HEK293 (cell line): ENCODE results near the gene MMP14.
"Not testable (repeated sequence)": the region's sequence is repeated elsewhere in the genome, so short reads cannot be mapped to it uniquely, and the experiment has no call there.

Experiments
- CTCF ChIA-PET: fragments of 350-600 bp; formaldehyde crosslinking; extraction: SDS; loops from one replicate; lab custom pipeline; 2021; ENCODE audit warnings: antibody characterized with exemption; lab: Yijun Ruan, JAX
- POLR2A ChIA-PET: fragments of 300-600 bp; formaldehyde crosslinking; extraction: SDS; loops from one replicate; lab custom pipeline; 2020; ENCODE audit warnings: antibody characterized with exemption, inconsistent platforms; lab: Yijun Ruan, JAX
- H3K27ac ChIP-seq: fragments of 200-500 bp; sonication (Bioruptor generic); 2 replicates; pipeline ENCODE4 v1.5.1; 2014; ENCODE audit warnings: low read depth, low read length, control low read depth, inconsistent platforms; ENCODE audit errors: extremely low read depth
- H3K36me3 ChIP-seq, 2 experiments: fragments of 200-500 bp in 1 of 2; sonication (Bioruptor generic) in 1 of 2; 1 replicate in 1 of 2; 2 replicates in 1 of 2; pipeline ENCODE4 v1.5.1; 2014 to 2017; ENCODE audit warnings: inconsistent platforms in 2 of 2, low read length in 2 of 2; ENCODE audit not compliant: control insufficient read depth in 2 of 2, insufficient read depth in 1 of 2
- H3K4me1 ChIP-seq: fragments of 200-500 bp; sonication (Bioruptor generic); 2 replicates; pipeline ENCODE4 v1.5.1; 2014; ENCODE audit warnings: mild to moderate bottlenecking, low read length, inconsistent platforms; ENCODE audit not compliant: control insufficient read depth, insufficient read depth
- H3K4me3 ChIP-seq: 2 replicates; pipeline ENCODE4 v1.5.1; 2011; ENCODE audit warnings: low read depth, mild to moderate bottlenecking, control low read depth, low read length, moderate library complexity
- H3K9me3 ChIP-seq: fragments of 200-500 bp; sonication (Bioruptor generic); 2 replicates; pipeline ENCODE4 v1.5.1; 2014; ENCODE audit warnings: low read depth, low read length, inconsistent platforms; ENCODE audit not compliant: control insufficient read depth, insufficient read depth
- OVOL3 ChIP-seq: fragments of 450-650 bp; formaldehyde crosslinking; IDR thresholded peaks from 2 replicates; pipeline ENCODE4 v1.5.1; 2016; ENCODE audit warnings: missing biosample characterization, missing genetic modification characterization
- RBAK ChIP-seq: fragments of 450-650 bp; formaldehyde crosslinking; IDR thresholded peaks from 2 replicates; pipeline ENCODE4 v1.5.1; 2016; ENCODE audit warnings: missing biosample characterization, missing genetic modification characterization
- SP7 ChIP-seq: fragments of 450-650 bp; formaldehyde crosslinking; IDR thresholded peaks from 2 replicates; pipeline ENCODE4 v1.5.1; 2016; ENCODE audit warnings: missing biosample characterization, missing genetic modification characterization
- TRIM28 ChIP-seq: IDR thresholded peaks from 2 replicates; pipeline ENCODE4 v1.6.1; 2011; ENCODE audit warnings: low read length, control low read depth, borderline replicate concordance
- ZBTB1 ChIP-seq: fragments of 450-650 bp; formaldehyde crosslinking; IDR thresholded peaks from 2 replicates; pipeline ENCODE4 v1.5.1; 2016; ENCODE audit warnings: missing biosample characterization, missing genetic modification characterization
- ZBTB20 ChIP-seq: fragments of 450-650 bp; formaldehyde crosslinking; IDR thresholded peaks from 2 replicates; pipeline ENCODE4 v1.5.1; 2016; ENCODE audit warnings: missing biosample characterization, missing genetic modification characterization
- ZFP3 ChIP-seq: fragments of 450-650 bp; formaldehyde crosslinking; IDR thresholded peaks from 2 replicates; pipeline ENCODE4 v1.5.1; 2016; ENCODE audit warnings: low read depth, missing biosample characterization, missing genetic modification characterization
- ZNF121 ChIP-seq: fragments of 450-650 bp; formaldehyde crosslinking; IDR thresholded peaks from 2 replicates; pipeline ENCODE4 v1.5.1; 2016; ENCODE audit warnings: missing biosample characterization, missing genetic modification characterization
- ZNF202 ChIP-seq: fragments of 450-650 bp; formaldehyde crosslinking; IDR thresholded peaks from 2 replicates; pipeline ENCODE4 v1.5.1; 2016; ENCODE audit warnings: missing biosample characterization, missing genetic modification characterization, borderline replicate concordance
- ZNF596 ChIP-seq: fragments of 450-650 bp; IDR thresholded peaks from 2 replicates; pipeline ENCODE4 v1.5.0; 2018; ENCODE audit warnings: missing biosample characterization, mild to moderate bottlenecking, missing genetic modification characterization, moderate library complexity
- ZNF610 ChIP-seq: fragments of 450-650 bp; formaldehyde crosslinking; IDR thresholded peaks from 2 replicates; pipeline ENCODE4 v1.5.1; 2016; ENCODE audit warnings: missing biosample characterization, missing genetic modification characterization, borderline replicate concordance
- ZNF670 ChIP-seq: fragments of 450-650 bp; formaldehyde crosslinking; IDR thresholded peaks from 2 replicates; pipeline ENCODE4 v1.5.1; 2016; ENCODE audit warnings: missing biosample characterization, missing genetic modification characterization, low read depth
- TF ChIP-seq, protein P1 (sequence below): fragments of 450-650 bp; formaldehyde crosslinking; IDR thresholded peaks from 2 replicates; pipeline ENCODE4 v1.5.1; 2016; ENCODE audit warnings: missing biosample characterization, missing genetic modification characterization
- TF ChIP-seq, protein P2 (sequence below): fragments of 450-650 bp; formaldehyde crosslinking; IDR thresholded peaks from 2 replicates; pipeline ENCODE4 v1.5.1; 2016; ENCODE audit warnings: missing biosample characterization, missing genetic modification characterization
- TF ChIP-seq, protein P3 (sequence below): fragments of 450-650 bp; formaldehyde crosslinking; IDR thresholded peaks from 2 replicates; pipeline ENCODE4; 2016; ENCODE audit warnings: missing biosample characterization, missing genetic modification characterization

The MMP14 gene

DNA sequence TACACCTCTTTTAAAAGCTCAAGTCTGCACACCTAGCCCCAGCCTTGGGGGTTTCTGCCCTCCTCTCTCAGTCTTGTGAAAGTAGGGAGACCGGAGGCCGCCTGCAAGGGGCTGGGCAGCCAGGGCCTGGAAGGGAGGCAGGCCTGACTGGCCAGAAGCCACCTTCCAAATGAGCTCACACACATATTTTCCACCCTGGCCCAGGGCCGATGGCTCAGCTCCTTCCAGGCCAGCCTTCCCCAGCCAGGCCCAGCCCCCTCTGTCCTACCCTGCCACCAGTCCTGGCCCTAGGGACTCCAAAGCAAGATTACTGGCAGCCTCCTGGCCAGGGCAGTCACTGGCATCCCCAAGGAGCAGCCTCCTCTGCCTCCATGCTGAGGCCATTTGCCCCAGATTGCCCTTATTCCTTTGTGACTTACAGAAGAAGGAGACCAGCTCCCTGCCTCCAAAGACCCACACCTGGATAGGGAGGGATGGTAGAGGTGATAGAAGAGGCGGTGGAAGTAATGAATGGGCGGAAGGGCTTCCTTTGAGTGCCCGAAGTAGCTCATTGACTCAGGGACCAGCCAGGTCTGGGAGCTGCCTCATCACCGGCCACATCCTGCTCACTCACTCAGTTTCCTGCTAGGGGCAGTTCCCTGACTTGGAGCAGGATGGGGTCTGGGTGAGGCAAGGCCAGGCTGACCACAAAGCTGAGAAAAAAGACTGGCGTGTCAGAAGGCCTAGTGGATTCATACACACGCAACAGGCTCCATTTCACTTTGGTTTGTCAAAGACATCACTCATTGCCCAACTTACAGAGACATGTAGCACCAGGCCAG lies 14.8 kb downstream of the MMP14 start:
- POLR2A ChIA-PET = interaction anchor here (0.7 to 1.4 kb wide), 3 partner anchors 10 to 26 kb away, joined by 3 to 5 read pairs (median 3); no protein-coding TSS in a partner anchor
- Histone ChIP-seq H3K36me3 (no peaks in the 10 kb centered on the region), H3K27ac (no peak overlapping the region), H3K4me3 (no peak overlapping the region), H3K9me3 (no peaks in the 10 kb centered on the region), H3K4me1 (no peaks in the 10 kb centered on the region)
- CTCF ChIA-PET = interaction anchor here (0.6 to 9.7 kb wide), 13 partner anchors 12 to 379 kb away, joined by 3 to 115 read pairs (median 7); partner anchors contain the start of genes MRPL52 and SLC7A7
- TF ChIP-seq ZBTB1 (tag by site-specific recombination) (no peak), RBAK (tag by site-specific recombination) (no peak), ZFP3 (tag by site-specific recombination) (no peak), ZNF202 (tag by site-specific recombination) (no peak), ZBTB20 (tag by site-specific recombination) (no peak), SP7 (tag by site-specific recombination) (no peak), ZNF121 (tag by site-specific recombination) (no peak)
- TF ChIP-seq, protein P1, sequence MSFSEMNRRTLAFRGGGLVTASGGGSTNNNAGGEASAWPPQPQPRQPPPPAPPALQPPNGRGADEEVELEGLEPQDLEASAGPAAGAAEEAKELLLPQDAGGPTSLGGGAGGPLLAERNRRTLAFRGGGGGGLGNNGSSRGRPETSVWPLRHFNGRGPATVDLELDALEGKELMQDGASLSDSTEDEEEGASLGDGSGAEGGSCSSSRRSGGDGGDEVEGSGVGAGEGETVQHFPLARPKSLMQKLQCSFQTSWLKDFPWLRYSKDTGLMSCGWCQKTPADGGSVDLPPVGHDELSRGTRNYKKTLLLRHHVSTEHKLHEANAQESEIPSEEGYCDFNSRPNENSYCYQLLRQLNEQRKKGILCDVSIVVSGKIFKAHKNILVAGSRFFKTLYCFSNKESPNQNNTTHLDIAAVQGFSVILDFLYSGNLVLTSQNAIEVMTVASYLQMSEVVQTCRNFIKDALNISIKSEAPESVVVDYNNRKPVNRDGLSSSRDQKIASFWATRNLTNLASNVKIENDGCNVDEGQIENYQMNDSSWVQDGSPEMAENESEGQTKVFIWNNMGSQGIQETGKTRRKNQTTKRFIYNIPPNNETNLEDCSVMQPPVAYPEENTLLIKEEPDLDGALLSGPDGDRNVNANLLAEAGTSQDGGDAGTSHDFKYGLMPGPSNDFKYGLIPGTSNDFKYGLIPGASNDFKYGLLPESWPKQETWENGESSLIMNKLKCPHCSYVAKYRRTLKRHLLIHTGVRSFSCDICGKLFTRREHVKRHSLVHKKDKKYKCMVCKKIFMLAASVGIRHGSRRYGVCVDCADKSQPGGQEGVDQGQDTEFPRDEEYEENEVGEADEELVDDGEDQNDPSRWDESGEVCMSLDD (tag by site-specific recombination) = no peak
- TF ChIP-seq, protein P2, sequence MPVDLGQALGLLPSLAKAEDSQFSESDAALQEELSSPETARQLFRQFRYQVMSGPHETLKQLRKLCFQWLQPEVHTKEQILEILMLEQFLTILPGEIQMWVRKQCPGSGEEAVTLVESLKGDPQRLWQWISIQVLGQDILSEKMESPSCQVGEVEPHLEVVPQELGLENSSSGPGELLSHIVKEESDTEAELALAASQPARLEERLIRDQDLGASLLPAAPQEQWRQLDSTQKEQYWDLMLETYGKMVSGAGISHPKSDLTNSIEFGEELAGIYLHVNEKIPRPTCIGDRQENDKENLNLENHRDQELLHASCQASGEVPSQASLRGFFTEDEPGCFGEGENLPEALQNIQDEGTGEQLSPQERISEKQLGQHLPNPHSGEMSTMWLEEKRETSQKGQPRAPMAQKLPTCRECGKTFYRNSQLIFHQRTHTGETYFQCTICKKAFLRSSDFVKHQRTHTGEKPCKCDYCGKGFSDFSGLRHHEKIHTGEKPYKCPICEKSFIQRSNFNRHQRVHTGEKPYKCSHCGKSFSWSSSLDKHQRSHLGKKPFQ (tag by site-specific recombination) = no peak

DNA sequence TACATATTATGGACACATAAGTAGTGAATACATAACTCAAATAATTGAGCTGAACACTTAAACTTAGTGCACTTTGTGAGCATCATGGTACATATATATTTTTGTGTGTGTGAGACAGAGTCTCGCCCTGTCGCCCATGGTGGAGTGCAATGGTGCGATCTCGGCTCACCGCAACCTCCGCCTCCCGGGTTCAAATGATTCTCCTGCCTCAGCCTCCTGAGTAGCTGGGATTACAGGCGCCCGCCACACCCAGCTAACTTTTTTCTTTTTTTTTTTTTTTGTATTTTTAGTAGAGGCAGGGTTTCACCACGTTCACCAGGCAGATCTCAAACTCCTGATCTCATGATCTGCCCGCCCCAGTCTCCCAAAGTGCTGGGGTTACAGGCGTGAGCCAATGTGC lies 15.8 kb downstream of the MMP14 start:
- H3K27ac ChIP-seq, H3K4me1 ChIP-seq, H3K4me3 ChIP-seq, H3K36me3 ChIP-seq, H3K9me3 ChIP-seq: not testable (repeated sequence)
- POLR2A ChIA-PET = interaction anchor here (0.6 kb wide), 1 partner anchor 857 kb away, joined by 4 read pairs; no protein-coding TSS in a partner anchor
- CTCF ChIA-PET = interaction anchor here (0.6 to 9.7 kb wide), 39 partner anchors 9 to 516 kb away, joined by 3 to 115 read pairs (median 6); partner anchors contain the start of genes MMP14, MRPL52, OR6J1 and OXA1L

DNA sequence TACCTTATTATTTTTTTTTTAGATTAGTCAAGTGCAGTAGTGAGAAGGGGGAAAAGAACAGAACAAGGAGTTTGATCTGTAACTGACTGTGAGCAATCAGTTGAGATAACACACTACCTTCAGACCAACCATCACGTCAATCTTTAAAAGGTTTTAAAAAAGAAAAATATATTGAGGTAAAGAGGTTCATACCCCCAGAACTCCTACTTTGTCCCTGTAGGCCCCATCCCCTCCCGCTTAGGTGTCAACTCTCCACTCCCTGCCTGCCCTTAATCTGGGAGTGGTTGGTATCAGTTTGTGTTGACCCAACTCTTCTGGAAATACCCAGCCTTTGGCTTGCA lies 16.2 kb downstream of the MMP14 start:
- Histone ChIP-seq H3K36me3 (no peaks in the 10 kb centered on the region), H3K4me3 (no peak overlapping the region), H3K27ac (no peak overlapping the region), H3K4me1 (no peaks in the 10 kb centered on the region), H3K9me3 (no peaks in the 10 kb centered on the region)
- POLR2A ChIA-PET = interaction anchor here (2.5 kb wide), 1 partner anchor 29 kb away, joined by 6 read pairs; no protein-coding TSS in a partner anchor
- CTCF ChIA-PET = interaction anchor here (0.6 to 9.7 kb wide), 49 partner anchors 10 to 516 kb away, joined by 3 to 115 read pairs (median 5); partner anchors contain the start of genes MMP14, MRPL52, OR6J1 and OXA1L
- no peak for TF ChIP-seq ZNF670
- no peak for TF ChIP-seq ZNF596 (tag by site-specific recombination)
- TF ChIP-seq, protein P3, sequence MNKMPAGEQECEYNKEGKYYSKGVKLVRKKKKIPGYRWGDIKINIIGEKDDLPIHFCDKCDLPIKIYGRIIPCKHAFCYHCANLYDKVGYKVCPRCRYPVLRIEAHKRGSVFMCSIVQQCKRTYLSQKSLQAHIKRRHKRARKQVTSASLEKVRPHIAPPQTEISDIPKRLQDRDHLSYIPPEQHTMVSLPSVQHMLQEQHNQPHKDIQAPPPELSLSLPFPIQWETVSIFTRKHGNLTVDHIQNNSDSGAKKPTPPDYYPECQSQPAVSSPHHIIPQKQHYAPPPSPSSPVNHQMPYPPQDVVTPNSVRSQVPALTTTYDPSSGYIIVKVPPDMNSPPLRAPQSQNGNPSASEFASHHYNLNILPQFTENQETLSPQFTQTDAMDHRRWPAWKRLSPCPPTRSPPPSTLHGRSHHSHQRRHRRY (tag by site-specific recombination) = no peak
- no peak for TF ChIP-seq ZNF610 (tag by site-specific recombination)
- TF ChIP-seq TRIM28 = no peak
- TF ChIP-seq ZBTB20 (tag by site-specific recombination) = no peak
- TF ChIP-seq OVOL3 (tag by site-specific recombination) = no peak
